Smooth muscle cell (in vitro differentiated cells): Measurements from ENCODE around the gene SFN. TPM values are rescaled to one million over a fixed set of nuclear protein-coding genes. Genes with fewer than 3 reads are reported as not detected.
A peak's percentile ranks its signal among the peaks of the same experiment; 100 is the strongest.

Experiments
- DNase-seq: peaks from one replicate; lab custom pipeline; 2025; ENCODE audit not compliant: unreplicated experiment; lab: John Stamatoyannopoulos, UW
- H2AFZ ChIP-seq: fragments of 200-600 bp; sonication (generic); 2 replicates; pipeline ENCODE4 v1.6.0; 2016; ENCODE audit warnings: antibody characterized with exemption, low read depth, mild to moderate bottlenecking
- H3F3A ChIP-seq: fragments of 200-600 bp; sonication (generic); 2 replicates; pipeline ENCODE4 v1.6.0; 2017; ENCODE audit warnings: antibody characterized with exemption, low read depth
- H3K27ac ChIP-seq: fragments of 200-600 bp; sonication (generic); 2 replicates; pipeline ENCODE4 v1.5.1; 2016; ENCODE audit warnings: low read depth, mild to moderate bottlenecking
- H3K27me3 ChIP-seq: fragments of 200-600 bp; sonication (generic); 2 replicates; pipeline ENCODE4 v1.6.1; 2016; ENCODE audit warnings: low read depth, mild to moderate bottlenecking
- H3K36me3 ChIP-seq: fragments of 200-600 bp; sonication (generic); 2 replicates; pipeline ENCODE4 v1.5.1; 2016; ENCODE audit warnings: low read depth
- H3K4me1 ChIP-seq: fragments of 200-600 bp; sonication (generic); 2 replicates; pipeline ENCODE4 v1.5.1; 2016; ENCODE audit warnings: low read depth
- H3K4me2 ChIP-seq: fragments of 200-600 bp; sonication (generic); 2 replicates; pipeline ENCODE4 v1.6.0; 2016; ENCODE audit warnings: mild to moderate bottlenecking
- H3K4me3 ChIP-seq: fragments of 200-600 bp; sonication (generic); 2 replicates; pipeline ENCODE4 v1.5.1; 2016; ENCODE audit warnings: mild to moderate bottlenecking
- H3K79me2 ChIP-seq: fragments of 200-600 bp; sonication (generic); 2 replicates; pipeline ENCODE4 v1.6.0; 2016; ENCODE audit warnings: low read depth, mild to moderate bottlenecking
- H3K9ac ChIP-seq: fragments of 200-600 bp; sonication (generic); 2 replicates; pipeline ENCODE4 v1.6.0; 2016; ENCODE audit warnings: low read depth
- H3K9me3 ChIP-seq: fragments of 200-600 bp; sonication (generic); replicated peaks from 2 replicates; pipeline ENCODE4 v1.5.1; 2016; ENCODE audit warnings: low read depth
- H4K20me1 ChIP-seq: fragments of 200-600 bp; sonication (generic); 2 replicates; pipeline ENCODE4 v1.6.0; 2016; ENCODE audit warnings: low read depth
- CTCF ChIP-seq: fragments of 200-600 bp; sonication (generic); IDR thresholded peaks from 2 replicates; pipeline ENCODE4 v1.5.1; 2017; ENCODE audit warnings: borderline replicate concordance, mild to moderate bottlenecking, antibody characterized with exemption; ENCODE audit not compliant: insufficient read depth, poor library complexity, severe bottlenecking
- WGBS: methylation state at CpG from one replicate; pipeline ENCODE4 v1.1.7; 2016; ENCODE audit warnings: low lambda C conversion rate; 5-methylcytosine and 5-hydroxymethylcytosine counted together
- polyA plus RNA-seq: library from polyadenylated mRNA; unstranded; fragments of >200 nt; fragmentation: Nextera tagmentation; extraction: Ambion mirVana; gene quantifications from 2 replicates; pipeline ENCODE4 v1.2.1, GENCODE V29; 2016
- total RNA-seq: library from RNA; depleted of rRNA; stranded (reverse); fragments of >200 nt; gene quantifications from 2 replicates; pipeline ENCODE4 v1.2.3, GENCODE V29; 2014

SFN gene
- total and polyA plus RNA-seq, 2 experiments from 2014 or later = 110 to 112 TPM

GRCh38 chr1:26851106-26851684, 11.8 kb upstream of the SFN start:
- H3K79me2 ChIP-seq = no peaks in the 10 kb centered on the region
- H3K27ac ChIP-seq = no peak overlapping the region
- peaks cover under 1% of the 10 kb centered on the region for H3K4me1 ChIP-seq
- no peak for DNase-seq
- H2AFZ ChIP-seq = no peak overlapping the region
- H3K9ac ChIP-seq = no peak overlapping the region
- TF ChIP-seq CTCF = no peak
- H3K9me3 ChIP-seq = no peaks in the 10 kb centered on the region
- no peaks in the 10 kb centered on the region for H3K36me3 ChIP-seq
- WGBS = 90% methylated on average over 12 of the region's 12 CpGs
- H3F3A ChIP-seq = no peaks in the 10 kb centered on the region
- H3K4me3 ChIP-seq = no peak overlapping the region
- no peaks in the 10 kb centered on the region for H4K20me1 ChIP-seq
- H3K27me3 ChIP-seq = no peaks in the 10 kb centered on the region
- H3K4me2 ChIP-seq = no peak overlapping the region

- Histone ChIP-seq H3K27me3 (no peaks in the 10 kb centered on the region), H3K9me3 (no peaks in the 10 kb centered on the region), H3K27ac (no peak overlapping the region), H3K4me3 (no peak overlapping the region), H2AFZ (no peak overlapping the region), H3K4me2 (no peak overlapping the region), H3K79me2 (no peaks in the 10 kb centered on the region), H3K36me3 (no peaks in the 10 kb centered on the region), H3K4me1 (peaks cover 9% of the 10 kb centered on the region), H3F3A (no peaks in the 10 kb centered on the region), H4K20me1 (no peaks in the 10 kb centered on the region), H3K9ac (no peak overlapping the region)
- no peak for TF ChIP-seq CTCF
- DNase-seq = no peak
- WGBS = 87% methylated on average over 9 of the region's 9 CpGs
These were observed 10.2 kb upstream of the SFN start for GRCh38 chr1:26852701-26853100.

- H3K9ac ChIP-seq = no peak overlapping the region
- peak; percentile 75 for TF ChIP-seq CTCF
- WGBS = 48% methylated on average over 3 of the region's 3 CpGs
- H2AFZ ChIP-seq = no peak overlapping the region
- H3K4me3 ChIP-seq = no peak overlapping the region
- no peaks in the 10 kb centered on the region for H3F3A ChIP-seq
- no peaks in the 10 kb centered on the region for H3K9me3 ChIP-seq
- no peaks in the 10 kb centered on the region for H3K36me3 ChIP-seq
- peaks cover 9% of the 10 kb centered on the region for H3K4me1 ChIP-seq
- no peaks in the 10 kb centered on the region for H4K20me1 ChIP-seq
- peak overlapping the region; percentile 47 for H3K27ac ChIP-seq
- no peaks in the 10 kb centered on the region for H3K79me2 ChIP-seq
- DNase-seq = peak; percentile 32
- H3K27me3 ChIP-seq = no peaks in the 10 kb centered on the region
- H3K4me2 ChIP-seq = no peak overlapping the region
These were observed 9.8 kb upstream of the SFN start for GRCh38 chr1:26853156-26853555.

GRCh38 chr1:26853600-26853999, 9.3 kb upstream of the SFN start:
- Histone ChIP-seq H3K36me3 (no peaks in the 10 kb centered on the region), H3K9ac (no peak overlapping the region), H4K20me1 (no peaks in the 10 kb centered on the region), H3K79me2 (no peaks in the 10 kb centered on the region), H3K27me3 (no peaks in the 10 kb centered on the region), H3K9me3 (no peaks in the 10 kb centered on the region), H3K4me1 (peaks cover 9% of the 10 kb centered on the region), H2AFZ (no peak overlapping the region), H3K4me2 (no peak overlapping the region), H3K4me3 (no peak overlapping the region), H3F3A (no peaks in the 10 kb centered on the region), H3K27ac (peak overlapping the region; percentile 47)
- no peak for TF ChIP-seq CTCF
- no peak for DNase-seq
- WGBS = 96% methylated on average over 10 of the region's 10 CpGs
